Vagina (tissue), 2 donors: ENCODE data around the gene SIK2.

Source experiments
- POLR2AphosphoS5 ChIP-seq, 2 donors: sonication (generic); formaldehyde crosslinking; IDR thresholded peaks; one replicate each; pipeline ENCODE4 v1.9.0; 2017; ENCODE audit warnings: antibody characterized with exemption in 2 of 2, mild to moderate bottlenecking in 2 of 2, low read depth in 1 of 2; ENCODE audit not compliant: insufficient read depth in 1 of 2
- TF ChIP-seq, protein P1 (sequence below), 3 experiments: fragments of 450-650 bp in 2 of 3; fragments of 200-600 bp in 1 of 3; sonication (generic) in 1 of 3; IDR thresholded peaks; one replicate each; pipeline ENCODE4 v1.5.1; 2017 to 2019; ENCODE audit warnings: antibody characterized with exemption in 3 of 3, mild to moderate bottlenecking in 2 of 3, moderate library complexity in 2 of 3

DNA sequence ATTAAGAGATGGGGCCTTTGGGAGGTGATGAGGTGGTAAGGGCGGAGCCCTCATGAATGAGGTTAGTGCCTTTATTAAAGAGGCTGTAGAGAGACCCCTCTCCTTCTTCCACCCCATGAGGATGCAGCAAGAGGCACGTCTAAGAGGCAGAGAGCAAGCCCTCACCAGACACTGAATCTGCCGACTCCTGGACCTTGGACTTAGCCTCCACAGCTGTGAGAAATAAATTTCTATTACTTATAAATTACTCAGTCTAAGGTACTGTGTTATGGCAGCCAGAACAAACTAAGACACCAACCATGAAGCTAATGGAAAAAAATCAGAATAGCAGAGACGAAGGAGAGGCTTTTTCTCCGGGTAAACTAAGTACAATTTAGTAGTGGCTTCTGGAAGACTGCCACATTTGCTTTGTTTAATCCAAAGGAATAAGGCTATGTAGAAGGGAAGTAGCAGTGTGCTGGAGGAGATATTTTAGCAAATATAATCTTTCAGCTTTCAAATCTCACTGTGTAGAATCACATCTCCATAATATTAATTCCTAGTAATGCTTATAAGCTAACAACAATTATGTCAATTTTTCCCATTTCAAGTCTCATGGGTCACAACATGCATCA, 12.3 kb upstream of the SIK2 start:
- TF ChIP-seq, protein P1, sequence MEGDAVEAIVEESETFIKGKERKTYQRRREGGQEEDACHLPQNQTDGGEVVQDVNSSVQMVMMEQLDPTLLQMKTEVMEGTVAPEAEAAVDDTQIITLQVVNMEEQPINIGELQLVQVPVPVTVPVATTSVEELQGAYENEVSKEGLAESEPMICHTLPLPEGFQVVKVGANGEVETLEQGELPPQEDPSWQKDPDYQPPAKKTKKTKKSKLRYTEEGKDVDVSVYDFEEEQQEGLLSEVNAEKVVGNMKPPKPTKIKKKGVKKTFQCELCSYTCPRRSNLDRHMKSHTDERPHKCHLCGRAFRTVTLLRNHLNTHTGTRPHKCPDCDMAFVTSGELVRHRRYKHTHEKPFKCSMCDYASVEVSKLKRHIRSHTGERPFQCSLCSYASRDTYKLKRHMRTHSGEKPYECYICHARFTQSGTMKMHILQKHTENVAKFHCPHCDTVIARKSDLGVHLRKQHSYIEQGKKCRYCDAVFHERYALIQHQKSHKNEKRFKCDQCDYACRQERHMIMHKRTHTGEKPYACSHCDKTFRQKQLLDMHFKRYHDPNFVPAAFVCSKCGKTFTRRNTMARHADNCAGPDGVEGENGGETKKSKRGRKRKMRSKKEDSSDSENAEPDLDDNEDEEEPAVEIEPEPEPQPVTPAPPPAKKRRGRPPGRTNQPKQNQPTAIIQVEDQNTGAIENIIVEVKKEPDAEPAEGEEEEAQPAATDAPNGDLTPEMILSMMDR (IDR thresholded peaks at IDR 0.05): no peak
- TF ChIP-seq POLR2AphosphoS5 (IDR thresholded peaks at IDR 0.05; ENCODE audit: insufficient read depth in 1 of 2, low read depth in 1 of 2): no peak
